H1 (cell line): ENCODE data around the gene SCYL3. TPM values are rescaled to one million over a fixed set of nuclear protein-coding genes. Genes with fewer than 3 reads are reported as not detected.

Experiments used
- CTCF ChIA-PET: fragments of 300-600 bp; sonication (Branson Sonifier 250); formaldehyde crosslinking; loops from one replicate; lab custom pipeline; 2021; ENCODE audit not compliant: partially characterized antibody; lab: Charles Lee
- POLR2A ChIA-PET: fragments of 300-600 bp; sonication (Branson Sonifier 250); formaldehyde crosslinking; loops from one replicate; lab custom pipeline; 2021; ENCODE audit warnings: inconsistent platforms; ENCODE audit not compliant: partially characterized antibody; lab: Charles Lee
- DNase-seq, 2 experiments: peaks; one replicate each; pipeline versions ENCODE4 v3.0.0 to v3.0.0-alpha.2; 2010 to 2022; ENCODE audit warnings: low spot score in 2 of 2, low read depth in 1 of 2, mixed read lengths in 1 of 2
- FAIRE-seq: peaks from 2 replicates; lab custom pipeline; 2011; peaks lifted over from hg19 to GRCh38; lab: Jason Lieb, UNC
- H2AFZ ChIP-seq: 2 replicates; pipeline ENCODE4 v1.8.1; 2012; ENCODE audit warnings: low read length, inconsistent platforms
- H2AK5ac ChIP-seq: 2 replicates; pipeline ENCODE4 v1.6.1; 2013; ENCODE audit warnings: low read depth, low read length
- H2BK120ac ChIP-seq: replicated peaks from 2 replicates; pipeline ENCODE3; 2013; ENCODE audit warnings: low read depth, low read length, inconsistent platforms
- H2BK12ac ChIP-seq: 2 replicates; pipeline ENCODE4 v1.6.1; 2013; ENCODE audit warnings: low read depth, low read length
- H2BK15ac ChIP-seq: 2 replicates; pipeline ENCODE4 v1.6.1; 2013; ENCODE audit warnings: low read length
- H2BK20ac ChIP-seq: 2 replicates; pipeline ENCODE4 v1.6.1; 2013; ENCODE audit warnings: low read length
- H2BK5ac ChIP-seq: 2 replicates; pipeline ENCODE4 v1.6.1; 2013; ENCODE audit warnings: low read depth, low read length
- H3K14ac ChIP-seq: 2 replicates; pipeline ENCODE4 v1.6.1; 2013; ENCODE audit warnings: inconsistent platforms; ENCODE audit not compliant: insufficient read length
- H3K18ac ChIP-seq: 2 replicates; pipeline ENCODE4 v1.6.1; 2013; ENCODE audit warnings: low read length; ENCODE audit errors: extremely low read depth
- H3K23ac ChIP-seq: 2 replicates; pipeline ENCODE4 v1.6.1; 2013; ENCODE audit warnings: inconsistent platforms; ENCODE audit not compliant: insufficient read length
- H3K23me2 ChIP-seq: 2 replicates; pipeline ENCODE4 v1.6.1; 2013; ENCODE audit warnings: low read depth, low read length
- H3K27ac ChIP-seq: 2 replicates; pipeline ENCODE4 v1.6.1; 2011; ENCODE audit warnings: low read depth, low read length, inconsistent platforms
- H3K27me3 ChIP-seq, 4 experiments: replicated peaks in 1 of 4; 1 replicate in 1 of 4; 2 replicates in 3 of 4; pipeline versions ENCODE4 v1.6.1 to v1.8.1; 2011 to 2013; ENCODE audit warnings: low read length in 3 of 4, mild to moderate bottlenecking in 3 of 4, inconsistent platforms in 2 of 4, mixed read lengths in 2 of 4, moderate library complexity in 1 of 4; ENCODE audit not compliant: control insufficient read depth in 3 of 4, insufficient read depth in 3 of 4; ENCODE audit errors: extremely low read depth in 1 of 4
- H3K36me3 ChIP-seq, 4 experiments: 2 replicates each; pipeline versions ENCODE4 v1.6.1 to v1.8.1; 2011 to 2013; ENCODE audit warnings: mild to moderate bottlenecking in 4 of 4, low read length in 3 of 4, moderate library complexity in 2 of 4, control low read depth in 1 of 4, inconsistent platforms in 1 of 4; ENCODE audit not compliant: insufficient read depth in 4 of 4, control insufficient read depth in 2 of 4
- H3K4ac ChIP-seq: replicated peaks from 2 replicates; pipeline ENCODE3; 2013; ENCODE audit warnings: low read length, low read depth, mixed read lengths, inconsistent platforms; ENCODE audit not compliant: insufficient read length
- H3K4me1 ChIP-seq, 4 experiments: replicated peaks in 1 of 4; 1 replicate in 1 of 4; 2 replicates in 3 of 4; pipeline versions ENCODE4 v1.6.1 to v1.8.1; 2011 to 2013; ENCODE audit warnings: low read length in 3 of 4, inconsistent platforms in 2 of 4, mixed read lengths in 1 of 4; ENCODE audit not compliant: insufficient read depth in 4 of 4, control insufficient read depth in 3 of 4
- H3K4me2 ChIP-seq, 2 experiments: 2 replicates each; pipeline versions ENCODE4 v1.6.1 to v1.8.1; 2011 to 2013; ENCODE audit warnings: low read depth in 2 of 2, low read length in 2 of 2, control low read depth in 1 of 2, inconsistent platforms in 1 of 2, mild to moderate bottlenecking in 1 of 2; ENCODE audit not compliant: insufficient read depth in 1 of 2
- H3K4me3 ChIP-seq, 4 experiments: fragments of 200-600, 300-600 bp in 1 of 4; sonication (generic), shearing (Covaris generic), sonication (Bioruptor Twin) in 1 of 4; 2 replicates each; pipeline versions ENCODE4 v1.5.1 to v1.8.1; 2011 to 2016; ENCODE audit warnings: low read length in 4 of 4, low read depth in 3 of 4, control low read depth in 2 of 4, inconsistent platforms in 2 of 4, mild to moderate bottlenecking in 2 of 4, mixed read lengths in 1 of 4, moderate library complexity in 1 of 4; ENCODE audit not compliant: insufficient read depth in 2 of 4; ENCODE audit errors: extremely low read depth in 1 of 4
- H3K56ac ChIP-seq: replicated peaks from 2 replicates; pipeline ENCODE3; 2013; ENCODE audit warnings: low read depth, mild to moderate bottlenecking, mixed read lengths, low read length, inconsistent platforms; ENCODE audit not compliant: insufficient read length
- H3K79me1 ChIP-seq: 2 replicates; pipeline ENCODE4 v1.6.1; 2013; ENCODE audit warnings: low read depth, low read length, control low read depth
- H3K79me2 ChIP-seq, 2 experiments: 2 replicates each; pipeline versions ENCODE4 v1.6.1 to v1.8.1; 2012 to 2013; ENCODE audit warnings: low read length in 2 of 2, mild to moderate bottlenecking in 2 of 2, inconsistent platforms in 1 of 2; ENCODE audit not compliant: insufficient read depth in 2 of 2, control insufficient read depth in 1 of 2
- H3K9ac ChIP-seq, 4 experiments: replicated peaks in 1 of 4; 1 replicate in 1 of 4; 2 replicates in 3 of 4; pipeline versions ENCODE4 v1.6.1 to v1.8.1; 2011 to 2013; ENCODE audit warnings: low read depth in 3 of 4, low read length in 3 of 4, control low read depth in 2 of 4, mild to moderate bottlenecking in 2 of 4, moderate library complexity in 2 of 4, inconsistent platforms in 1 of 4; ENCODE audit errors: extremely low read depth in 1 of 4
- H3K9me3 ChIP-seq, 2 experiments: 2 replicates each; pipeline versions ENCODE4 v1.6.1 to v1.8.1; 2012 to 2013; ENCODE audit warnings: mild to moderate bottlenecking in 2 of 2, moderate library complexity in 2 of 2, control low read depth in 1 of 2, inconsistent platforms in 1 of 2, low read depth in 1 of 2, low read length in 1 of 2, mixed read lengths in 1 of 2; ENCODE audit not compliant: insufficient read depth in 2 of 2
- H4K20me1 ChIP-seq, 2 experiments: replicated peaks in 1 of 2; 2 replicates each; pipeline versions ENCODE3 to v1.8.1; 2011 to 2013; ENCODE audit warnings: inconsistent platforms in 2 of 2, low read length in 2 of 2, mild to moderate bottlenecking in 1 of 2; ENCODE audit not compliant: insufficient read depth in 2 of 2, control insufficient read depth in 1 of 2
- H4K5ac ChIP-seq: 2 replicates; pipeline ENCODE4 v1.6.1; 2013; ENCODE audit warnings: low read length, low read depth, mixed read lengths, inconsistent platforms; ENCODE audit not compliant: insufficient read length
- H4K8ac ChIP-seq: 2 replicates; pipeline ENCODE4 v1.8.0; 2013; ENCODE audit warnings: mild to moderate bottlenecking, moderate library complexity, low read length, inconsistent platforms; ENCODE audit not compliant: insufficient read depth; ENCODE audit errors: extremely low read depth
- H4K91ac ChIP-seq: replicated peaks from 2 replicates; pipeline ENCODE3; 2013; ENCODE audit warnings: low read length, mixed read lengths, inconsistent platforms; ENCODE audit not compliant: insufficient read length
- CBX5 ChIP-seq: fragments of 300-800, 300-1000 bp; sonication (generic); IDR thresholded peaks from 2 replicates; pipeline ENCODE4 v1.7.1; 2016; ENCODE audit warnings: antibody characterized with exemption, low read length, low read depth
- CHD1 ChIP-seq: IDR thresholded peaks from 2 replicates; pipeline ENCODE4 v1.6.1; 2012; ENCODE audit warnings: low read depth, low read length, improper control_type of control experiment
- CREB1 ChIP-seq: IDR thresholded peaks from 2 replicates; pipeline ENCODE4 v1.6.1; 2012; ENCODE audit warnings: inconsistent platforms
- CTBP2 ChIP-seq: IDR thresholded peaks from 2 replicates; pipeline ENCODE4 v1.7.0; 2011; ENCODE audit warnings: borderline replicate concordance, mild to moderate bottlenecking, moderate library complexity, mixed read lengths, low read length; ENCODE audit not compliant: insufficient read depth, insufficient read length
- HDAC2 ChIP-seq, 2 experiments: fragments of 300-600 bp in 1 of 2; sonication (generic) in 1 of 2; IDR thresholded peaks; 2 replicates each; pipeline ENCODE4 v1.6.1; 2011 to 2012; ENCODE audit warnings: low read depth in 2 of 2, low read length in 2 of 2, mild to moderate bottlenecking in 2 of 2, moderate library complexity in 2 of 2, borderline replicate concordance in 1 of 2, inconsistent platforms in 1 of 2
- POLR2AphosphoS5 ChIP-seq: IDR thresholded peaks from 2 replicates; pipeline ENCODE4 v1.6.1; 2011; ENCODE audit warnings: low read depth, low read length
- POU5F1 ChIP-seq: IDR thresholded peaks from 2 replicates; pipeline ENCODE4 v1.6.1; 2011; ENCODE audit warnings: low read depth, mild to moderate bottlenecking, low read length, moderate library complexity
- RFX5 ChIP-seq: IDR thresholded peaks from 2 replicates; pipeline ENCODE4 v1.6.1; 2011; ENCODE audit warnings: low read depth, low read length, improper control_type of control experiment, borderline replicate concordance
- RXRA ChIP-seq: IDR thresholded peaks from 2 replicates; pipeline ENCODE4 v1.6.1; 2011; ENCODE audit warnings: low read depth, mild to moderate bottlenecking, low read length, moderate library complexity; ENCODE audit not compliant: insufficient read depth
- ZNF274 ChIP-seq: IDR thresholded peaks from 2 replicates; pipeline ENCODE4 v1.7.0; 2012; ENCODE audit warnings: low read length, borderline replicate concordance; ENCODE audit errors: extremely low read depth
- WGBS, 2 experiments: shearing (Covaris generic) in 1 of 2; methylation state at CpG; one replicate each; pipeline versions ENCODE4 v1.1.6 to v1.1.7; 2013 to 2015; ENCODE audit warnings: low lambda C conversion rate in 2 of 2, mixed read lengths in 2 of 2, inconsistent platforms in 1 of 2, low coverage in 1 of 2, missing lambda C conversion rate in 1 of 2; ENCODE audit not compliant: insufficient replicate concordance in 2 of 2, insufficient coverage in 1 of 2, insufficient read length in 1 of 2; ENCODE audit errors: extremely low coverage in 1 of 2, missing lambda C conversion rate in 1 of 2; 5-methylcytosine and 5-hydroxymethylcytosine counted together
- polyA plus RNA-seq, 7 experiments: library from polyadenylated mRNA; depleted of rRNA in 3 of 7; stranded (reverse) in 5 of 7; unstranded in 2 of 7; fragments of >200 nt in 5 of 7; fragments of 200-250 nt in 2 of 7; gene quantifications; 1 replicate in 5 of 7; 2 replicates in 1 of 7; 4 replicates in 1 of 7; pipeline versions ENCODE4 v1.2.1 to v1.2.3, GENCODE V29; 2011 to 2013; ENCODE audit warnings: missing spikeins in 2 of 7, mixed read lengths in 2 of 7
- total RNA-seq: library from RNA; stranded (reverse); fragmentation: NEBNext Ultra II Directional; extraction: Animal tissue kit (Norgen Biotek cat#: 25700); gene quantifications from 2 replicates; pipeline ENCODE4 v1.2.1, GENCODE V29; 2021
- TF ChIP-seq, protein P1 (sequence below): IDR thresholded peaks from 2 replicates; pipeline ENCODE4 v1.6.1; 2011; ENCODE audit warnings: low read length, improper control_type of control experiment
- TF ChIP-seq, protein P2 (sequence below): IDR thresholded peaks from 2 replicates; pipeline ENCODE4 v1.6.1; 2012; ENCODE audit warnings: inconsistent platforms
- TF ChIP-seq, protein P3 (sequence below): IDR thresholded peaks from 2 replicates; pipeline ENCODE4 v1.6.1; 2012; ENCODE audit warnings: inconsistent platforms

Gene SCYL3
- total and polyA plus RNA-seq, 2 of the 8 experiments (the other 6 are each of a cell fraction or from before 2014, with no cell fraction given) = 2.7 to 5.3 TPM

DNA sequence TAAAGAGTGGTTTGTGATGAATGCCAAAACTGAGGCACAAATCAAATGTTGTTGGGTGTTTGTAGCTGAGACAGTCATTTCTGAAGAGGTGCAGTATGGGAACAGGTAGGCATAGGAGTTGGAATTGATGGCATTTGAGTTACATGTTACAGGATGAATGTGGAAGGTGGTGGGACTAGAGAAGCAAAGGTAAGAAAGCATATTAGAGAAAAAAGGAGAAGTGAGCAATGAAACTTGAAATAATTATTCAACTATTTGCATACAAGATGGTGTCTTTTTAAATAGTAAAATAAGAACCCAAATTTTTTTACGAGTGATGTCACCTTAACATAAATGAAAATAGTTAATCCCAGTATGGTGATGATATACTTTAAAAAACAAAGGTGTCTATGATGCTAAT, 58.8 kb downstream of the SCYL3 start:
- H3K27me3 ChIP-seq = no peaks in the 10 kb centered on the region
- H3K4ac ChIP-seq = no peak overlapping the region
- H3K56ac ChIP-seq = no peak overlapping the region
- no peak overlapping the region for H3K4me2 ChIP-seq
- H3K14ac ChIP-seq = no peak overlapping the region
- H2BK12ac ChIP-seq = no peak overlapping the region
- CTCF ChIA-PET = no interaction called here
- 100% methylated on average over 1 of the region's 1 CpG; no CpG with 5 or more reads in 1 of the 2 experiments for WGBS, 2 experiments
- H2BK5ac ChIP-seq = no peak overlapping the region
- no peak overlapping the region for H4K91ac ChIP-seq
- no peak overlapping the region for H3K23ac ChIP-seq
- POLR2A ChIA-PET = no interaction called here
- no peaks in the 10 kb centered on the region for H3K9me3 ChIP-seq
- H4K8ac ChIP-seq = no peak overlapping the region
- no peaks in the 10 kb centered on the region; a peak in 1 of 4 replicates for H3K79me2 ChIP-seq
- FAIRE-seq (no peak), DNase-seq (no peak)
- no peak overlapping the region for H2BK20ac ChIP-seq
- peaks cover 4 to 82% (median 35%) of the 10 kb centered on the region in 4 experiments; a peak in 7 of 8 replicates for H3K36me3 ChIP-seq
- no peaks in the 10 kb centered on the region for H3K23me2 ChIP-seq
- no peak overlapping the region for H4K5ac ChIP-seq
- H3K9ac ChIP-seq = no peak overlapping the region
- no peak overlapping the region for H2AK5ac ChIP-seq
- H3K27ac ChIP-seq = no peak overlapping the region
- H3K4me3 ChIP-seq = no peak overlapping the region
- H3K18ac ChIP-seq = no peak overlapping the region
- H2BK120ac ChIP-seq = no peak overlapping the region
- H2AFZ ChIP-seq = no peak overlapping the region
- H3K79me1 ChIP-seq = no peaks in the 10 kb centered on the region
- H3K4me1 ChIP-seq = no peaks in the 10 kb centered on the region
- H2BK15ac ChIP-seq = no peak overlapping the region
- H4K20me1 ChIP-seq = no peaks in the 10 kb centered on the region
- no peak for TF ChIP-seq HDAC2 (IDR thresholded peaks at IDR 0.05; ENCODE audit: borderline replicate concordance in 1 of 2, low read depth in 2 of 2, low read length in 2 of 2)
- TF ChIP-seq ZNF274 = no peak
- TF ChIP-seq, protein P1, sequence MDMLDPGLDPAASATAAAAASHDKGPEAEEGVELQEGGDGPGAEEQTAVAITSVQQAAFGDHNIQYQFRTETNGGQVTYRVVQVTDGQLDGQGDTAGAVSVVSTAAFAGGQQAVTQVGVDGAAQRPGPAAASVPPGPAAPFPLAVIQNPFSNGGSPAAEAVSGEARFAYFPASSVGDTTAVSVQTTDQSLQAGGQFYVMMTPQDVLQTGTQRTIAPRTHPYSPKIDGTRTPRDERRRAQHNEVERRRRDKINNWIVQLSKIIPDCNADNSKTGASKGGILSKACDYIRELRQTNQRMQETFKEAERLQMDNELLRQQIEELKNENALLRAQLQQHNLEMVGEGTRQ = no peak
- no peak for TF ChIP-seq RXRA
- TF ChIP-seq POLR2AphosphoS5 = no peak
- no peak for TF ChIP-seq POU5F1
- TF ChIP-seq RFX5 = no peak
- TF ChIP-seq, protein P2, sequence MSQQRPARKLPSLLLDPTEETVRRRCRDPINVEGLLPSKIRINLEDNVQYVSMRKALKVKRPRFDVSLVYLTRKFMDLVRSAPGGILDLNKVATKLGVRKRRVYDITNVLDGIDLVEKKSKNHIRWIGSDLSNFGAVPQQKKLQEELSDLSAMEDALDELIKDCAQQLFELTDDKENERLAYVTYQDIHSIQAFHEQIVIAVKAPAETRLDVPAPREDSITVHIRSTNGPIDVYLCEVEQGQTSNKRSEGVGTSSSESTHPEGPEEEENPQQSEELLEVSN = no peak
- TF ChIP-seq CREB1 = no peak
- no peak for TF ChIP-seq CHD1
- TF ChIP-seq, protein P3, sequence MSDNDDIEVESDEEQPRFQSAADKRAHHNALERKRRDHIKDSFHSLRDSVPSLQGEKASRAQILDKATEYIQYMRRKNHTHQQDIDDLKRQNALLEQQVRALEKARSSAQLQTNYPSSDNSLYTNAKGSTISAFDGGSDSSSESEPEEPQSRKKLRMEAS = no peak
- no peak for TF ChIP-seq CTBP2
- no peak for TF ChIP-seq CBX5
